GM12891 (cell line): Measurements from ENCODE around the gene MEGF10.
A peak's percentile ranks its signal among the peaks of the same experiment; 100 is the strongest.

Experiments
- DNase-seq: peaks from one replicate; pipeline ENCODE4 v3.0.0; 2011; ENCODE audit warnings: low spot score; ENCODE audit not compliant: insufficient read length
- FAIRE-seq: peaks from 2 replicates; lab custom pipeline; 2011; peaks lifted over from hg19 to GRCh38; lab: Jason Lieb, UNC
- PAX5 ChIP-seq: IDR thresholded peaks from 2 replicates; pipeline ENCODE4 v1.6.1; 2011; ENCODE audit warnings: low read length, moderate library complexity, mild to moderate bottlenecking; ENCODE audit not compliant: insufficient read depth, severe bottlenecking
- POLR2A ChIP-seq: IDR thresholded peaks from 2 replicates; pipeline ENCODE4 v1.6.1; 2011; ENCODE audit warnings: low read depth, low read length, control low read depth
- POLR2AphosphoS5 ChIP-seq: IDR thresholded peaks from 2 replicates; pipeline ENCODE4 v1.6.1; 2011; ENCODE audit warnings: low read depth, low read length, control low read depth
- POU2F2 ChIP-seq: IDR thresholded peaks from 2 replicates; pipeline ENCODE4 v1.6.1; 2011; ENCODE audit warnings: low read depth, mild to moderate bottlenecking, control low read depth, low read length, moderate library complexity
- SPI1 ChIP-seq: IDR thresholded peaks from 2 replicates; pipeline ENCODE4 v1.6.1; 2011; ENCODE audit warnings: low read depth, low read length, control low read depth
- TAF1 ChIP-seq: IDR thresholded peaks from 2 replicates; pipeline ENCODE4 v1.6.1; 2011; ENCODE audit warnings: low read depth, low read length, control low read depth

Gene MEGF10

DNA sequence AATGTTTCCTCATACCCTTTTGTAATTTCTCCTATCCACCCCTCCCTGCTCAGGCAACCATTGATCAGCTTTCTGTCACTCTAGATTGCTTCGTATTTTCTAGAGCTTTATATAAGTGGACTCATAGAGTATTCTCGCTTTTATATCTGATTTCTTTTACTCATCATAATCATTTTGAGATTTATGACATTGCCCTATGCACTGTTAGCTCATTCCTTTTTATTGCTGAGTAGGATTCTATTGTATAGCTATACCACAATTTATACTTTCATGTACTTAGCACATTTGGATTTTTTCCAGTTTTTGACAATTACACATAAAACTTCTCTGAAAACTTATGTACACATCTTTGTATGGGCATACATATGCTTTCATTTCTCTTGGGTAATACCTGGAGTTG is 68.9 kb downstream of the MEGF10 start:
- no peak for TF ChIP-seq POLR2A
- no peak for TF ChIP-seq SPI1
- TF ChIP-seq PAX5 = no peak
- TF ChIP-seq POLR2AphosphoS5 = no peak
- no peak for TF ChIP-seq TAF1
- no peak for TF ChIP-seq POU2F2
- FAIRE-seq (no peak), DNase-seq (no peak)

DNA sequence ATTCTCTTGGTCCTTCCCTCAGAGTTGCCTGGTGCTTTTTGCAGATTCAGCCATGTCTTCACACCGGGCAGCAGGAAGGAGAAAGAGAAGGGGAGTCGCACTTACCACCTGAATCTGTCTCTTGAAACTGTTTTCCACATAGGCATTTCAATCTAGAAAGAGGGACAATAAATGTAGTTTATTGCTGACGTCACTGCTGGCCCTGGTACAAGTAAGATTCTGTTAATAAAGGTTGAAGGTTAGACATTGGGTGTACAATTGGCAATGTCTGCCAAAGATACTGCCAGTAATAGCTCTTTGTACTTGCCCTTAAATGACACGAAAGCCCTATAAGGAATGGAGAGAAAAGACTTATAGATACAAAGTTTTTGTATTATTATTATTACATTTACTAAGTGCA is 72.8 kb downstream of the MEGF10 start:
- TF ChIP-seq POLR2AphosphoS5 (no peak), PAX5 (no peak), SPI1 (no peak), TAF1 (no peak), POLR2A (no peak)
- no peak for DNase-seq
- FAIRE-seq = no peak

DNA sequence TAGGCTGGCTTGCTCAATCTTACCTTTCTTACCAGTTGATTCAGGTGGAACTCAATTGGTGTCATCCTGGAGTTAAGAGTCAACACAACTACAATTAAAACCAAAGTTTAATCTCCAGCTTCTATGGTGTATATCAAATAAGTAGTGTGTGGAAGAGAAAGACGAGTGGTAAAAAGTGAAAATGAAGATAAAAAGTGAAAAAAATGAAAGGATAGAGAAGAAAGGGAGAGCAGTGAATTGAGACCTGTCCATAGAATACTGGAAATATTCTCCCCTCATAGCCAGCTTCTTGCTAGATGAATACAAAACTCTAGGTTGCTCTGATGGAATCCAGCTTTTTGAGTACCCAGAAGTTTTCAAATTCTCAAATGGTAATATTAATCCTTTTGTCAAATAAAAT is 76.4 kb downstream of the MEGF10 start:
- DNase-seq = no peak
- FAIRE-seq = no peak
- TF ChIP-seq PAX5 = no peak

- DNase-seq = no peak
- FAIRE-seq = no peak
- no peak for TF ChIP-seq POLR2A
- no peak for TF ChIP-seq POLR2AphosphoS5
- TF ChIP-seq PAX5 = no peak
- TF ChIP-seq TAF1 = no peak
Measured at GRCh38 chr5:127367946-127368465, 77.4 kb downstream of the MEGF10 start.

DNA sequence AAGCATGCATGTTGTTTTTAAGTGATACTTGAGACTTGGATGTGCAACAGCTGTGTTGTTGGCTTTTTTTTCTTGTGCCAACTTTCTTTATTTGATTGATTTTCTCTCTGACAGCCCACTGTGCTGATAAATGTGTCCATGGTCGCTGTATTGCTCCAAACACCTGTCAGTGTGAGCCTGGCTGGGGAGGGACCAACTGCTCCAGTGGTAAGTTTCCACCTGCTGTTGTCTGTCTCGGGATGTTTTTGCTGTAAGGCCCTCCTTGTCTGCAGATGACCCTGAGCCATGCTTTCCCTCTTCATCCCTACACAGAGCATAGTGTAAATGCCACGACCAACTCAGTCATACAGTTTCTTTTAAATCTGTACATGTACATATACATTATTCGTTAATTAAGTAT is 79.2 kb downstream of the MEGF10 start:
- no peak for DNase-seq
- no peak for FAIRE-seq
- TF ChIP-seq SPI1 (no peak), POU2F2 (no peak), TAF1 (no peak), POLR2A (no peak), POLR2AphosphoS5 (no peak), PAX5 (no peak)

- TF ChIP-seq POLR2A (no peak), SPI1 (no peak), TAF1 (no peak), PAX5 (no peak), POLR2AphosphoS5 (no peak), POU2F2 (no peak)
- no peak for DNase-seq
- no peak for FAIRE-seq
Measured at GRCh38 chr5:127370631-127371030, 80.0 kb downstream of the MEGF10 start.

DNA sequence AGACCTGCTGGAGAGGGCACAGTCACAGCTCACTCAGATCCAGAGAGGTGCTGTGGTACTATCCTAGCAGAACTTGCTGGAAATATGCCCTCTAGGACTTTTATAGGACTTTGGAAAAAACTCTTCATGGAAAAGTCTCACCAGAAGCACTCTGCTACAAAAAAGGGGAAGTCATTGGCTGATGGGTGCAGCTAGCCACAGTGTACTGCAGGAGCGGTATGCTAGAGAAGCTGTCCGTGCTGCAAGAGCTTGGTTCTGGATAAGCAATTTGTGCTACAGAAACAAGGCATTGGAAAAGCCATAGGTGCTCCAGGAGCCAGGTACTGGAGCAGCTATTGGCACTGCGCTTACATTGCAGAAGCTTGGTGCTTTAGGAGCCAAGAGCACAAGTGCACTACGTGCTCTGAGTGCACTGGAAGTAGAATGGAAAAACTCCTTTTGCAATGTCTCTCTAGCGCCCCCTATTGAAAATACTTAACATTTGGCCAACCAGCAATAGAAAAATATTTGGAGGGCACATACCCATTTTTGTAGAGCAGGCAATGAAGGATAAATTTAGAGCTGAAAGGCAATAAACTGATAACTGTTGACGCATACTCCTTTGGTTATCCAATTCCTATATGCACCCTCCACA is 83.4 kb downstream of the MEGF10 start:
- DNase-seq = no peak
- FAIRE-seq = no peak
- TF ChIP-seq SPI1 (peak; percentile 53; the same call in 1 of the 2 replicates), POLR2AphosphoS5 (no peak)

DNA sequence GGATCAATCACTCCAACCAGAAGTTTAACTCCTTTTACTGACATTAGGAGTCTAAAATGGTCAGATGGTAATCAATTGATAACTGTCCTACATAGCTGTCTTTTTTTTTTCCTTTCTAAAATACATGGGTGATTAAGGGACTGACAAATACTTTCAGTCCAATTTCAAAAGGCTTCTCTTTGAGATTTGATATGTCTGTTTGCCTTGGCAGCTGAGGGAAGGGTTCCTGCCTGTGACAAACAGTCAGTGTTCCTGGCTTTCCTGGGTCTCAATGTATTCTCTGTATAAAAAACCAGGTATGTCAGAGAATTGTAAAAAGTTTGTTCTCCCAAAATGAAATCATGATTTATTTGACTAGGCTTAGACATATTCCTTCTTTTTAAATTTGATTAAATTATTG is 84.5 kb downstream of the MEGF10 start:
- FAIRE-seq (no peak), DNase-seq (no peak)
- TF ChIP-seq PAX5 = no peak

GRCh38 chr5:127375544-127376091 is 85.0 kb downstream of the MEGF10 start:
- DNase-seq (no peak), FAIRE-seq (no peak)
- TF ChIP-seq POLR2A (no peak), PAX5 (no peak), SPI1 (no peak), POLR2AphosphoS5 (no peak), POU2F2 (no peak), TAF1 (no peak)

DNA sequence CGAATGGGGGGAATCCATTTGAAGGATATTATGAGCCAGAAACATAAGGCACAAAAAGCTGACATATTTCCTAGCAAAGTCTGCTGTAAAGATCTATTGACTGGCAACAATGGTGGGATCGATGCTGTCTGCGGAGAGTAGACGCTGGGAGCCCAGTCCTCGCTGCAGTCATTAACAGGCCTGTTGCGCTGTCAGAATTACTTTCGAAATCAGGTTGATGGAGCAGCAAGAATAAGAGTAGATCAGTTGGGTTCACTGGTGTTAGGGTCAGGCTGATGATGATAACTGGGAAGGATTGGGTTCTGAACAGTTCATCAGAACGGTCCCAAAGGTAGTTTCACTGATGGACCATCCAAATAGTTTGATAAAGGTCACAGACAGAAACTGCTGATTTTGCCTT is 87.1 kb downstream of the MEGF10 start:
- DNase-seq (no peak), FAIRE-seq (no peak)
- TF ChIP-seq POLR2A = no peak
- no peak for TF ChIP-seq POLR2AphosphoS5

DNA sequence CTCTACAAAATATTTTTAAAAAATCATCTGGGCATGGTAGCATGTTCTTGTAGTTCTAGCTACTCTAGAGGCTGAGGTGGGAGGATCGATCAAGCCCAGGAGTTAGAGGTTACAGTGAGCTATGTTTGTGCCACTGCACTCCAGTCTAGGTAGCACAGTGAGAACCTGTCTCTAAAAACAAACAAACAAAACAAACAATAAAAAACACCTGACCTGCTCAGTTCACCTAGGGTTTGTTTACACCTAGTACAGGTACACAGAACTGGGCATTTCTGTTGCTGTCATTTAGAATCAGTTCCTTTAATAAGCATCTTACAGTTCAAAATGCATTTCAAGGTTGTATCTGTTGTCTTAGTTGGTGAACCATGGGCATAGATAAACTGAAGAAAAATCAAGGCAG is 95.3 kb downstream of the MEGF10 start:
- TF ChIP-seq PAX5 (no peak), POU2F2 (no peak), SPI1 (no peak), POLR2A (no peak), POLR2AphosphoS5 (no peak), TAF1 (no peak)
- FAIRE-seq (no peak), DNase-seq (no peak)
